HCT116 (cell line): Measurements from ENCODE around the gene HEMK1. TPM values are rescaled to one million over a fixed set of nuclear protein-coding genes. Genes with fewer than 3 reads are reported as not detected.

ENCODE experiments used
- ATAC-seq: fragments of 200-7000 bp; cut with Tn5 transposase; 2 replicates; pipeline ENCODE4 v1.9.1; 2020; ENCODE audit warnings: mild to moderate bottlenecking, moderate library complexity
- BruUV-seq: library from RNA; stranded (reverse); fragments of 400-500 nt; replicated peaks from 2 replicates; lab custom pipeline; 2021; lab: Mats Ljungman, UMichigan
- CTCF ChIA-PET: fragments of 300-600 bp; sonication (Branson Sonifier 250); formaldehyde crosslinking; loops from one replicate; lab custom pipeline; 2021; ENCODE audit warnings: antibody characterized with exemption; lab: Charles Lee
- POLR2A ChIA-PET: fragments of 300-600, 350-600 bp; sonication (Branson Sonifier 250); formaldehyde crosslinking; loops from one replicate; lab custom pipeline; 2021; ENCODE audit warnings: antibody characterized with exemption; lab: Charles Lee
- RAD21 ChIA-PET, 2 experiments: fragments of 300-600 bp; sonication (Branson Sonifier 250); formaldehyde crosslinking; loops; one replicate each; lab custom pipeline; 2023; ENCODE audit warnings: low total read pairs in 2 of 2; ENCODE audit not compliant: uncharacterized antibody in 2 of 2, unreplicated experiment in 2 of 2, low non-redundant PET in 1 of 2; lab: Charles Lee
- DNase-seq: peaks from one replicate; pipeline ENCODE4 v3.0.0-alpha.2; 2010; ENCODE audit warnings: low read depth, low spot score
- H2AFZ ChIP-seq: fragments of 200-600 bp; shearing (Covaris generic), sonication (generic); 2 replicates; pipeline ENCODE4 v1.6.1; 2017; ENCODE audit warnings: low read depth, mixed run types, mixed read lengths, antibody characterized with exemption, low read length; ENCODE audit not compliant: poor library complexity, severe bottlenecking
- H3K27ac ChIP-seq: 2 replicates; pipeline ENCODE4 v1.5.1; 2012; ENCODE audit warnings: low read depth, low read length
- H3K27me3 ChIP-seq: fragments of 200-600 bp; sonication (generic); 2 replicates; pipeline ENCODE4 v1.6.1; 2016; ENCODE audit warnings: mixed run types, low read length, mixed read lengths; ENCODE audit not compliant: insufficient read depth
- H3K36me3 ChIP-seq, 2 experiments: fragments of 200-500 bp in 1 of 2; fragments of 200-600 bp in 1 of 2; sonication (Bioruptor generic) in 1 of 2; sonication (generic) in 1 of 2; 2 replicates each; pipeline versions ENCODE4 v1.5.1 to v1.6.1; 2014 to 2016; ENCODE audit warnings: low read length in 2 of 2, inconsistent platforms in 1 of 2, mixed read lengths in 1 of 2, mixed run types in 1 of 2; ENCODE audit not compliant: insufficient read depth in 2 of 2, control insufficient read depth in 1 of 2
- H3K4me1 ChIP-seq, 2 experiments: fragments of 200-600 bp in 1 of 2; sonication (generic) in 1 of 2; 2 replicates each; pipeline versions ENCODE4 v1.5.1 to v1.6.1; 2012 to 2017; ENCODE audit warnings: low read length in 2 of 2, inconsistent platforms in 1 of 2, mild to moderate bottlenecking in 1 of 2, mixed read lengths in 1 of 2, mixed run types in 1 of 2, moderate library complexity in 1 of 2; ENCODE audit not compliant: insufficient read depth in 2 of 2, control insufficient read depth in 1 of 2
- H3K4me2 ChIP-seq: fragments of 200-600 bp; sonication (generic); 2 replicates; pipeline ENCODE4 v1.6.1; 2017; ENCODE audit warnings: mixed run types, low read length, mixed read lengths
- H3K4me3 ChIP-seq, 2 experiments: fragments of 200-600 bp in 1 of 2; sonication (generic) in 1 of 2; replicated peaks in 1 of 2; 2 replicates each; pipeline ENCODE4 v1.5.1; 2011 to 2016; ENCODE audit warnings: low read length in 2 of 2, control low read depth in 1 of 2, low read depth in 1 of 2, mild to moderate bottlenecking in 1 of 2, mixed read lengths in 1 of 2, mixed run types in 1 of 2
- H3K79me2 ChIP-seq: fragments of 200-600 bp; sonication (generic); 2 replicates; pipeline ENCODE4 v1.6.1; 2017; ENCODE audit warnings: mild to moderate bottlenecking, mixed run types, low read length, moderate library complexity, mixed read lengths; ENCODE audit not compliant: insufficient read depth
- H3K9ac ChIP-seq: fragments of 200-600 bp; sonication (generic); 2 replicates; pipeline ENCODE4 v1.6.1; 2016; ENCODE audit warnings: low read length, mixed read lengths
- H3K9me2 ChIP-seq: fragments of 200-600 bp; sonication (generic), shearing (Covaris generic); 2 replicates; pipeline ENCODE4 v1.6.1; 2017; ENCODE audit warnings: mixed run types, mild to moderate bottlenecking, moderate library complexity; ENCODE audit not compliant: insufficient read depth
- H3K9me3 ChIP-seq, 2 experiments: fragments of 200-500 bp in 1 of 2; fragments of 200-600 bp in 1 of 2; sonication (Bioruptor generic) in 1 of 2; sonication (generic) in 1 of 2; 2 replicates each; pipeline ENCODE4 v1.6.1; 2014 to 2017; ENCODE audit warnings: low read length in 2 of 2, mixed read lengths in 2 of 2, inconsistent platforms in 1 of 2, low read depth in 1 of 2, mild to moderate bottlenecking in 1 of 2, mixed run types in 1 of 2, moderate library complexity in 1 of 2; ENCODE audit not compliant: control insufficient read depth in 1 of 2, insufficient read depth in 1 of 2
- H4K20me1 ChIP-seq: fragments of 200-600 bp; sonication (generic), shearing (Covaris generic); 2 replicates; pipeline ENCODE4 v1.6.1; 2017; ENCODE audit warnings: mixed run types, mild to moderate bottlenecking, moderate library complexity; ENCODE audit not compliant: insufficient read depth
- ELF1 ChIP-seq: IDR thresholded peaks from 2 replicates; pipeline ENCODE4 v1.6.1; 2012; ENCODE audit warnings: low read depth, borderline replicate concordance
- POLR2AphosphoS5 ChIP-seq: IDR thresholded peaks from 2 replicates; pipeline ENCODE4 v1.6.1; 2011; ENCODE audit warnings: mild to moderate bottlenecking, low read depth, low read length, moderate library complexity
- RAD21 ChIP-seq: IDR thresholded peaks from 2 replicates; pipeline ENCODE4 v1.6.1; 2012; ENCODE audit warnings: low read depth, mild to moderate bottlenecking
- intact Hi-C: fragments of 100-400 bp; cut with micrococcal nuclease; formaldehyde crosslinking; loops from 2 replicates; pipeline ENCODE4 v1.10.0; 2022
- total RNA-seq: library from RNA; stranded (reverse); gene quantifications from one replicate; pipeline ENCODE4 v1.2.1, GENCODE V29; 2021; ENCODE audit not compliant: unreplicated experiment
- TF ChIP-seq, protein P1 (sequence below): IDR thresholded peaks from 2 replicates; pipeline ENCODE4 v1.6.1; 2011; ENCODE audit warnings: mild to moderate bottlenecking, low read length, moderate library complexity; ENCODE audit not compliant: insufficient replicate concordance; ENCODE audit errors: extremely low read depth
- TF ChIP-seq, protein P2 (sequence below): IDR thresholded peaks from 2 replicates; pipeline ENCODE4 v1.6.1; 2012
- TF ChIP-seq, protein P3 (sequence below), 3 experiments: fragments of 200-600 bp in 1 of 3; sonication (generic) in 1 of 3; IDR thresholded peaks in 2 of 3; conservative IDR thresholded peaks in 1 of 3; 2 replicates each; pipeline ENCODE4 v1.5.1; 2012 to 2017; ENCODE audit warnings: low read depth in 2 of 3, low read length in 2 of 3, antibody characterized with exemption in 1 of 3, borderline replicate concordance in 1 of 3, control low read depth in 1 of 3, mild to moderate bottlenecking in 1 of 3, mixed read lengths in 1 of 3, mixed run types in 1 of 3, moderate library complexity in 1 of 3; ENCODE audit not compliant: insufficient read depth in 1 of 3
- TF ChIP-seq, protein P4 (sequence below): IDR thresholded peaks from 2 replicates; pipeline ENCODE4 v1.6.1; 2012

Gene HEMK1
- total RNA-seq, 1 experiment from 2014 or later = 20.5 TPM

DNA sequence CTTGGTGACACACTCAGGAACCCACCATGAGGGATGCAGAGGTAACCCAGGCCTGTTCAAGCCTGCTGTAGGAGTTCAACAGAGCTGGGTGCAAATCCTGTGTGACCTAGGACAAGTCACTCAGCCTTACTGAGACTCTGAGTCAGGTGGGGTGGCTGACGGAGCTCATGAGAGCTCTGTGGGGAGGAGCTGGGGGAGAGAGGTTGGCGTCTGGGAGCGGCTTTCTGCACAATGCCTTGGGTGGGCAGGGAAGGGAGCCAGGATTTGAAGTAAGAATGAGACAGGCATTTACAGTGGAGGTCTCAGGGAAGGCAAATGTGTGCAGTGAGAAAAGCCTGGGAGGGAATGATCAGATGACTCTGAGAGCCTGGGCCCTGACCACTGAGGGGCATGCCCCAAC, 20.1 kb upstream of the HEMK1 start (continued):
- no peak for TF ChIP-seq ELF1
- TF ChIP-seq, protein P1, sequence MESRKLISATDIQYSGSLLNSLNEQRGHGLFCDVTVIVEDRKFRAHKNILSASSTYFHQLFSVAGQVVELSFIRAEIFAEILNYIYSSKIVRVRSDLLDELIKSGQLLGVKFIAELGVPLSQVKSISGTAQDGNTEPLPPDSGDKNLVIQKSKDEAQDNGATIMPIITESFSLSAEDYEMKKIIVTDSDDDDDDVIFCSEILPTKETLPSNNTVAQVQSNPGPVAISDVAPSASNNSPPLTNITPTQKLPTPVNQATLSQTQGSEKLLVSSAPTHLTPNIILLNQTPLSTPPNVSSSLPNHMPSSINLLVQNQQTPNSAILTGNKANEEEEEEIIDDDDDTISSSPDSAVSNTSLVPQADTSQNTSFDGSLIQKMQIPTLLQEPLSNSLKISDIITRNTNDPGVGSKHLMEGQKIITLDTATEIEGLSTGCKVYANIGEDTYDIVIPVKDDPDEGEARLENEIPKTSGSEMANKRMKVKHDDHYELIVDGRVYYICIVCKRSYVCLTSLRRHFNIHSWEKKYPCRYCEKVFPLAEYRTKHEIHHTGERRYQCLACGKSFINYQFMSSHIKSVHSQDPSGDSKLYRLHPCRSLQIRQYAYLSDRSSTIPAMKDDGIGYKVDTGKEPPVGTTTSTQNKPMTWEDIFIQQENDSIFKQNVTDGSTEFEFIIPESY = no peak

DNA sequence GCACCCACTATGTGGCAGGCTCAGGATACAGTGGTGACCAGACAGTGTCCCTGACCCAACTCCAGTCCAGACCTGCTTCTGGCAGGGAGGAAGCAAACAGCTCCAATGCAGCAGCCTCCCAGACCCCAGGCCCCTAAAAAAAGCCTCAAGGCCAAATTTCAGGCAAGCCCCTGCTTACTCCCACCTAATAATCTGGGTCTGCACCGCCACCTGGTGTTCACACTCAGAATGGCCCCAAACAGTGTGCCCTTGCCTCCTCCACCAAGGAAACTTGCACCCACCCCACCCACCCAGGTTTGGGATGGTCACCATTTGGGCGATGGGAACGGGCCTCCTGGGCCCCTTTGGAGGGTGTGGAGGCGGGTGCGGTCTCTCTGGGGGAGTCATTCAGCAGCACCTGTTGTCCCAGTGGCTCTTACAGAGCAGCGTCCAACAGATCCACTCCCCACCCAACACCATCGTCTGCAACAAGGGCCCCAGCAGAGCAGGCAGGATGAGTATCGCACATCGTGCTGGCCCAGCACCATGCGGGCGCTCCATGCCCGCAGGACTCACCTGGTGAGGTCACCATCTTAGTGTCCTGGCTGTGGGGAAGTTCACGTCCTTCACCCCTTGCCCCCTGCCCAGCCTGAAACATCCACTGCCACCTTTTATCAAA, 19.1 kb upstream of the HEMK1 start:
- intact Hi-C loops = loop anchor here (1.0 kb wide), 3 partner anchors 31 to 203 kb away; no protein-coding TSS in a partner anchor
- Histone ChIP-seq H3K9me3 (no peaks in the 10 kb centered on the region), H2AFZ (no peak overlapping the region), H3K4me1 (peaks cover 12 to 17% of the 10 kb centered on the region in 2 experiments), H3K79me2 (no peaks in the 10 kb centered on the region), H3K9me2 (no peaks in the 10 kb centered on the region), H4K20me1 (no peaks in the 10 kb centered on the region), H3K36me3 (no peaks in the 10 kb centered on the region), H3K4me3 (no peak overlapping the region), H3K27ac (no peak overlapping the region; the same call in 1 of the 2 replicates), H3K9ac (no peak overlapping the region), H3K4me2 (peak overlapping the region; percentile 67), H3K27me3 (no peaks in the 10 kb centered on the region)
- RAD21 ChIA-PET = no interaction called here
- POLR2A ChIA-PET = no interaction called here
- no peak for DNase-seq
- peak; percentile 81 for ATAC-seq
- CTCF ChIA-PET = interaction anchor here (1.2 to 1.9 kb wide), 4 partner anchors 19 to 180 kb away, joined by 4 to 8 read pairs (median 6); partner anchors contain the start of genes CISH and HEMK1
- no TSS peak for BruUV-seq
- TF ChIP-seq, protein P2, sequence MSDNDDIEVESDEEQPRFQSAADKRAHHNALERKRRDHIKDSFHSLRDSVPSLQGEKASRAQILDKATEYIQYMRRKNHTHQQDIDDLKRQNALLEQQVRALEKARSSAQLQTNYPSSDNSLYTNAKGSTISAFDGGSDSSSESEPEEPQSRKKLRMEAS = no peak
- TF ChIP-seq POLR2AphosphoS5 = no peak
- TF ChIP-seq, protein P3, sequence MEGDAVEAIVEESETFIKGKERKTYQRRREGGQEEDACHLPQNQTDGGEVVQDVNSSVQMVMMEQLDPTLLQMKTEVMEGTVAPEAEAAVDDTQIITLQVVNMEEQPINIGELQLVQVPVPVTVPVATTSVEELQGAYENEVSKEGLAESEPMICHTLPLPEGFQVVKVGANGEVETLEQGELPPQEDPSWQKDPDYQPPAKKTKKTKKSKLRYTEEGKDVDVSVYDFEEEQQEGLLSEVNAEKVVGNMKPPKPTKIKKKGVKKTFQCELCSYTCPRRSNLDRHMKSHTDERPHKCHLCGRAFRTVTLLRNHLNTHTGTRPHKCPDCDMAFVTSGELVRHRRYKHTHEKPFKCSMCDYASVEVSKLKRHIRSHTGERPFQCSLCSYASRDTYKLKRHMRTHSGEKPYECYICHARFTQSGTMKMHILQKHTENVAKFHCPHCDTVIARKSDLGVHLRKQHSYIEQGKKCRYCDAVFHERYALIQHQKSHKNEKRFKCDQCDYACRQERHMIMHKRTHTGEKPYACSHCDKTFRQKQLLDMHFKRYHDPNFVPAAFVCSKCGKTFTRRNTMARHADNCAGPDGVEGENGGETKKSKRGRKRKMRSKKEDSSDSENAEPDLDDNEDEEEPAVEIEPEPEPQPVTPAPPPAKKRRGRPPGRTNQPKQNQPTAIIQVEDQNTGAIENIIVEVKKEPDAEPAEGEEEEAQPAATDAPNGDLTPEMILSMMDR (IDR thresholded peaks at IDR 0.05 in 2 of 3, conservative IDR thresholded peaks at IDR 0.05 in 1 of 3; ENCODE audit: borderline replicate concordance in 1 of 3, insufficient read depth in 1 of 3, low read depth in 2 of 3, low read length in 2 of 3) = peak; percentile 64 to 76 (median 74); a peak in 5 of 6 replicates
- TF ChIP-seq RAD21 = peak; percentile 81
- TF ChIP-seq, protein P4, sequence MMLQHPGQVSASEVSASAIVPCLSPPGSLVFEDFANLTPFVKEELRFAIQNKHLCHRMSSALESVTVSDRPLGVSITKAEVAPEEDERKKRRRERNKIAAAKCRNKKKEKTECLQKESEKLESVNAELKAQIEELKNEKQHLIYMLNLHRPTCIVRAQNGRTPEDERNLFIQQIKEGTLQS = no peak
- TF ChIP-seq, all 23 proteins: peak for 2
